NK-92 treated with Interleukin-12 subunit alpha and Interleukin-12 subunit beta, amount 100 ng/mL, for 24 hours (cell line): Measurements from ENCODE around the gene KLHDC4.

Experiments
- DNase-seq: peaks from one replicate; lab custom pipeline; 2025; lab: John Stamatoyannopoulos, UW

The KLHDC4 gene

DNA sequence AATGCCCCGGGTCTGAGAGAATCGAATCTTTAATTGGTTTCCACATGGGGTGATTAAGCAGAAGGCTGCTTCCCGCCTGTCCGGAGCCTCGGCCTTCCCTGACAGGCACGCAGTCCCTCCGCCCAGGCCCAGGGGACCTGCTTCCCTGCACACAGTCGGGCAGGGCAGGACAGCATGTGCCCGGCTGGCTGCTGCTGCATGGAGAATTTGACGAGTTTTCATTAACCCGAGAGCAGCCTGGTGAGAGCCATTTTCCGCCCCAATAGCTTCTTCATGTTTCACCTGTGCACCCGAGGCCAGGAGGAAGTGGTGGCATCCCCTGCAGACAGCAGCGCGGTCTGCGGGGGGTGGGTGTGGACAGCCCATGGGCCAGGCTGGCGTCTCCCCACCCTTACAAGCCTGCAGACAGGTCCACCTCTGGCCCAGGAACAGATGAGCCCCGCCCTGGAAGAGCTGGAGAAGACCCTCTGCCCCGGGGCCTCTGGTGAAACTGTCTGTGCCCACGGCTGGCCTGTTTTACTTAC is 67.0 kb downstream of the KLHDC4 start:
- no peak for DNase-seq

DNA sequence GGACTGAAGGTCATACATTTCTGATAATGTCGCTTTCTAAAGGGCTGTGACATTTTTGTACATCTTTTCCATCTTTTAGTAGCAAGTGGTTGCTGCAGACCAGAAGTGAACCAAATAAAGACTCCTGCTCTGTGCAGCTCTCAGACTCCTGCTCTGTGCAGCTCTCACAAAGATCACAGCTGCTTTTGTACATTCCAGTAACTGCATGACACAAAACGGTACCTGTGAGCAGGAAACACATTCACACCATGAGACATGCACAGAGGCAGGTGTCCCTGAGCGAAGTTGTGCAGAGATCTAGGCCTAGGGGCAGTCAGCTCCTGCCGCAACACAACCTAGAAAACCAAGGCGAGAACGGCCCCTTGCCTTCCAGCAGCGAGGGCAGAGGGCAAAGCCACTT is 67.5 kb downstream of the KLHDC4 start:
- DNase-seq = no peak

GRCh38 chr16:87697792-87698191 is 68.0 kb downstream of the KLHDC4 start:
- DNase-seq = no peak

- DNase-seq = no peak
Measured at GRCh38 chr16:87697256-87697655, 68.5 kb downstream of the KLHDC4 start.

GRCh38 chr16:87696726-87697125 is 69.1 kb downstream of the KLHDC4 start:
- no peak for DNase-seq

- DNase-seq = no peak
Measured at GRCh38 chr16:87695534-87695933, 70.3 kb downstream of the KLHDC4 start.

DNA sequence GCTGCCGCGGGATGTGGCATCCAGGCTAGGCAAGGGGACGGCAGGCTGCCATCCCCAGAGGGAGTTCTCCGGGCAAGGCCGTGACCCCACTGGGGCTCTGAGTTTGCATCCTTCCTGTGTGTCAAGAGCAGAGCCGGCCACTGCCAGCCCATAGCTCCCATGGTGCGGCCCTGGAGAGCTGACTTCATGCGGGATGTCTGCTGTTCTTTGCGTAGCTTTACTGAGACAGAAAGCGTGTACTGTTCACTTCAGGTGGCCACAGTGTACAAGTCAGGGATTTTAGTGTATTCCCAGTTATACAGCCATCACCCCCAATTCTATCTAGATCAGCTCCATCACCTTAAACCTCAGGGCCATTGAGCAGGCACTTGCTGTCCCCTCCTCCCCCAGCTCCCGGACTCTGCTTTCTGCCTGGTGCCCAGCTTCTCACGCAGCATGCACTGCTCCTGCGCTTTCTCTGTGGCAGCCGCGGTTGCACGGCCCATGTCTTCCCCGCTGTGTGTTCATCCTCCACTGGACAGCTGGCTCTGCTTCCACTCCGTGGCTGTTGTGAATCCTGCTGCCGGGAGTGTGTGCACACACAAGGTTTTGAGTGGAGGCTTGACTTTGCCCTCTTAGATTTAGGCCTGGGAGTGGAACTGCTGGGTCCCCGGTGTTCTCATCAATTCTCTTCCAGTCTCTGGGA is 71.2 kb downstream of the KLHDC4 start:
- no peak for DNase-seq

- no peak for DNase-seq
Measured at GRCh38 chr16:87693827-87694226, 72.0 kb downstream of the KLHDC4 start.

DNA sequence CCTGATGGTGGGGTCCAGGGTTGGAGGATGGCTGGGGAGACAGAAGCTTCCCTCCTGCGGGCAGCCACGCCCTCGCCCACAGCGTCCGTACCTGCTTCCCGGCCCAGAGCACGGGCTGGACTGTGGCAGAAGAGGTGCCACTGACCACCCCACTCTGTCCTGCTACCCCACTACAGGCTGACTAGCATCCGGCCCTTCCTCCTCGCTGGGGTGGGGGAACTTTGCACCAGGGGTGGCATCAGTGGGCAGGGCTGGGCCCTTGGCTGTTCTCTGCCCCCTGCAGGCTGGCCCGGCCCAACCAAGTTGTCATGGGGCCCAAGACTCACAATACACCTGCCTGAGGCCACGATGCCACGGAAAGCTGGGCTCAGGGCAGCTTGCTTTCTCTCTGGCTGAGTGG is 73.0 kb downstream of the KLHDC4 start:
- DNase-seq = no peak

DNA sequence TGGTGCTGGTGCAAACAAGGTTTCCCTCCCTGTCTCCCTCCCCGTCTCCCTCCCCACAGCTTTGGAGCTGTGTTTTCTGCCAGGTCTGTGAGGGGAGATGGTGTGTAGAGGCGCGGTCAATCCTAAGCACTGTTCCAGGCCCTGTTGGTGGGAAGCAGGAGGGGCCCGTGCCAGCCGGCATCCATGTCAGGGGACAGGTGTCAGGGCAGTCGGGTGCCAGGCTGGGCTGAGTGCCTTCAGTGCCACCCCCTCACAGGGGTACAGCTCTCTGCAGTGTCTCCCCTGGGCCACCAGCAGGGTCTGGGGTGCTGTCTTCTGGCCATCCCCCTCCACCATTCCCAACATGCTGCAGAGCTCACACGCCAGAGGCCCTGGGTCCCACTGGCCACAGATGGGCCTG is 73.6 kb downstream of the KLHDC4 start:
- DNase-seq = no peak

DNA sequence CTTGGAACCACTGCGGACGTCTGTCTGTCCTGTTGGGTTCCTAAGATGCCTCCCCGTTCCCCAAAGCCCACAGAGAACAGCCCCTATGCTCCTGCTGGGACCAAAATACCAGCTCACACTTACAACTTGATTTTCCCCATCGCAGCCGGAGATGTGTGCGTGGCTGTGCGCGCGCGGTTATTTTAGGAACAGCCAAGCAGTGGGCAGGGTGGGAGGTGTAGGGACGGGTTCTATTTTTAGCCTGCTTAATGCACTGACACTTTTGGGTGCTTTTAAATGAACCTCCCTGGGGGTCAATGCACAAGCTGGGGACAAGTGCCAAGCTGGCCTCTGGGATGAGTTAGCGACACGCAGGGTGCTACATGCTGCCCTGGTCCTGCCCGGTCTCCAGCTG is 74.1 kb downstream of the KLHDC4 start:
- DNase-seq = no peak

DNA sequence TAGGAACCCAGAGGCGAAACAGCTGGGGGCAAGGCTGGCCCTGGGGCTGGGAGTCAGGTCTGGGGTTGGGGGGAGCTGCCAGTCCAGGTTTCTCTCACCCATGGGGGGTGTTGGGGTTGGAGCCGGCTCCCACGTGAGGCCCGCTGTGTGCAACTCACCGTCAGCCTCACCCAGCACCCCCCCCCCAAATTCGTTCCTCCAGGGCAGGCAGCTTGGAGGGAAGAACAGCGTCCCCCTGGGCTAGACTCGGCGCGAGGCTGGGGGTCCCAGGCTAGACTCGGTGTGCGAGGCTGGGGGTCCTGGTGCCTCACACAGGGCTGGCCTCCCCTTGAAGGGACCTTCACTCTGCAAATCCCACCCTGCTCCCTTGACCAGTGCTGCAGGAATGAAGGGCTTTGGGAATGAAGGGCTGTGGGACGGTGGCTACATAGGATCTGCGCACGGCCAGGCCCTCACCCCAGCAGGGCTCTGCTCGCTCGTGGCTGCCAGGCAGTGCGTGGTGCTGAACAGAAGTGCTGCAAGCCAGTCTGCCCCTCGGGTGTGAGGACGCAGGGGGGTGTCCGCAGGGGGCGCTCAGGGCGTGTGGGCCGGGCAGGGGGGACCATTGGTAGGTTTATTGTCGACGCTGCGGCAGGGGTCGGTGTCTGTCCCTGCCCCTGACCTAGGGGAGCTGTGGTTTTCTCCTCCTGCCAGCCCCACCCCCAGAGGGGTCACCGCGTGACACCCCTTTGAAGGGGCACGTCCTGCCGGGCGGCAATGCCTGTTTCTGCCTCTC is 74.7 kb downstream of the KLHDC4 start:
- no peak for DNase-seq

DNA sequence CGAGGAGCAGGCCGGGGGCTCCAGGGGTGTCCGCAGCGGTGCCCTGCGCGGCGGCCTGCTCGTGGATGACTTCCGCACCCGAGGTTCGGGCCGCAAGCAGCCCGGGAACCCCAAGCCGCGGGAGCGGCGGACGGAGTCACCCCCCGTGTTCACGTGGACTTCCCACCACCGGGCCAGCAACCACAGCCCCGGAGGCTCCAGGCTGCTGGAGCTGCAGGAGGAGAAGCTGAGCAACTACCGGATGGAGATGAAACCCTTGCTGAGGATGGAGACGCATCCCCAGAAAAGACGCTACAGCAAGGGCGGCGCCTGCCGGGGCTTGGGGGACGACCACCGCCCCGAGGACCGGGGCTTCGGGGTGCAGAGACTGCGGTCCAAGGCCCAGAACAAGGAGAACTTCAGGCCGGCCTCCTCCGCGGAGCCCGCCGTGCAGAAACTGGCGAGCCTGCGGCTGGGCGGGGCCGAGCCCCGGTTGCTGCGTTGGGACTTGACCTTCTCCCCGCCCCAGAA is 75.8 kb downstream of the KLHDC4 start:
- no peak for DNase-seq

DNA sequence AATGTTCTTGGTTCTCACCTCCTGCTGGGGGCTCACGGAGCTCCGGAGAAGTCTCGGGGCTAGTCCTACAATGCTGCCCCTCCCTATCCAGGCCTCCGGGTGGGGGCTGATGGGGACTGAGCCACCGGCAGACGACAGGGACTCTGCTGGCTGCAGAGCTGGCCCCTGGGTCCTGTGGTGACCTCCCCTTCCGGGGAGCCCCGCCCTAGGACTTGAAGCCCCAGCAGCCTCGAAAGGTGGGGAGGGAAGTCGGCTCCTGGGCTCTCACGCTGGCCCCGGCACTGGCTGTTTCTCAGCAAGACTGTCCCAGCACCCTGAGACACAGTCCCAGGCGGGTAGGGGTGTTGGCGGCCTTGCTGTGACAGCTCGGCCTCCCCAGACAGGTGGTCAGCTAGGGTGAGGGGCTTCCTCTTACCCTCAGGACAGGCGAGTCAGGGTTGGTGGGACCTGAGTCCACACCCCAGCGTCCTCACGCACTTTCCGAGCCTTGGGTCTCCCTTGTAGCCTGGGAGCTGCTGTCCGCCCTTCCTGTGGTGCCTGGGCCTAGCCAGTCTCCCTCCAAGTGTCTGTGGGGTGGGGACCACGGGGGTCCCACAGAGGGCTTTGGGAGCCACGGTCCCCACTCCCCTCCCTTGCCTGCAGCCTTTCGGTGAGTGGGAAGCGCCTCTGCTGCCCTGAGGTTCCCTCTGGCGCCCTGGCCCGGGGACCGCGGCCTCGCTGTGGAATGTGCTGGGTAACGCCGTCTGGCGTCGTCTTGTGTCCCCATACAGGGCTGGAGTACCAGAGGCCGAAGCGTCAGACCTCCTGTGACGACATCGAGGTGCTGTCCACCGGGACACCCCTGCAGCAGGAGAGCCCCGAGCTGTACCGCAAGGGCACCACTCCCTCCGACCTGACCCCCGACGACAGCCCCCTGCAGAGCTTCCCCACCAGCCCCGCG is 76.6 kb downstream of the KLHDC4 start:
- no peak for DNase-seq

- no peak for DNase-seq
Measured at GRCh38 chr16:87687998-87688529, 77.7 kb downstream of the KLHDC4 start.

- DNase-seq = no peak
Measured at GRCh38 chr16:87687126-87687910, 78.5 kb downstream of the KLHDC4 start.

GRCh38 chr16:87686697-87687096 is 79.1 kb downstream of the KLHDC4 start:
- no peak for DNase-seq

DNA sequence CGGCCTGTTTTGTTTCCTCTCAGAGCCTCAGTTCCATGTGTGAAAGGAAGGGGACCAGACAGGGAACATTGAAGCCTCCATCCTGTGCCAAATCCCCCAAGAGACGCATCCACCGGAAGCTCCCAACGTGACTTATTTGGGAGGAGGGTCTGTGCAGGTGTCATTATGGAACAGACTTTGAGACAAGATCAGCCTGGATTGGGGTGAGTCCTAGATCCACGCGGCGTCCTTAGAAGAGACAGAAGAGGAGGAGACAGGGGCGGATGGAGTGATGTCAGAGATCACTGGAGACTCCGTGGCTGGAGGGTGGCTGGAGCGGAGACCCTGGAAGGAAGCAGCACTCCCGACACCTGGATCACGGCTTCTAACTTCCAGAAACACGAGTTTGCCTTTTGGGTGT is 80.0 kb downstream of the KLHDC4 start:
- DNase-seq = no peak

DNA sequence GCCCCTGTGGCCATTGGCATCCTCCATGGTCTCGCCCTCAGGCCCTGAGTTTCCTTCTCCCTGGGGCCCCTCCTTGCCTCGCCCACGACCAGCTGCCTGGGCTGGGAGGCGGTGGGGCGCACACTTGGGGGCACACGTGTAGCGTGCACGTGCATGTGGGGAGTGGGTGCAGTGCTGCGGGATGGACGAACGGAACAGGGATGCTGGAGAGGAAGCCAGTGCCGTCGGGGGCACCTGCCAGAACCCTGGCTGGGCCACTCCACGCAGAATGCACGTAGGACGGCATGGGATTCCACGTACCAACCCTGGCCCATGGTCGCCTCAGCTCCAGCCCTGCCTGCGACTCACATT is 80.4 kb downstream of the KLHDC4 start:
- no peak for DNase-seq

DNA sequence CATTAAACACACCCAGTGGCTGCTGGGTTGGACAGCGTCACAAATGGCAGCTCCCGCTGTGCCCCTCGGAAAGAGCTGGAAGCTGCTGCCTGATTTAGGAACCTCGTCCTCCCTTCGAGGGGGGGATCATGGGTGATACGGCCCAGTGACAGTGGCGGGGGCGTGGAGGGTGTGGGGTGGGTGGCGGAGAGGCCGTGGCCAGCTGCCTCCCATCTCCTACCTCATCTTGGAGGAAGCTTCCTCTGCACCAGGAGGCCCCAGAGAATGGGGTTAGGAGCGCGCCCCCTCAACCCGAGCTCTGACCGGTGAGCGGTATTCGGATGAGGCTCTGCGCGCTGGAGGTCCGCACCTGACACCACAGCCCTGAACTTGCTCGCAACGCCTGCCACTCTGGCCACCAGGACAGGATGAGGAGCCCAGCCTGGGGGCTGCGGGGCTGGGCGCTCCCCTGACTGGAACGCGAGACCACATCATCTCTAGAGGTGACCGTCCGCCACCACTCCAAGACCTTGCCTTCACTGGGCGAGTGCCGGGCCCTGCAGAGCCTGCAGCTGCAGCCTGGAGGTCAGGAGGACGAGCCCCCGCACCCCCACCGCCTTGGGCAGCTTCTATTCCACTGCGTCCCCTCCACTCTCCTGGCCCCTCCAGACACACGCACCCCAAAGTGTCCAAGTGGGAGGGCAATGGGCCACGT is 80.9 kb downstream of the KLHDC4 start:
- DNase-seq = no peak
